HL-60/S4 (cell line): ENCODE data around the gene PKD1L1.
"Not testable (repeated sequence)": the region's sequence is repeated elsewhere in the genome, so short reads cannot be mapped to it uniquely, and the experiment has no call there.

Source experiments
- in situ Hi-C: fragments of 300-500 bp; cut with MboI; formaldehyde crosslinking; loops from 2 replicates; pipeline ENCODE4 v1.14.3; 2022; ENCODE audit warnings: low sequenced_read_pairs

The PKD1L1 gene

GRCh38 chr7:47801423-47801822 lies 146.8 kb downstream of the PKD1L1 start:
- in situ Hi-C loops, result loop anchor here (25.0 kb wide), 1 partner anchor 539 kb away; no protein-coding TSS in a partner anchor

- in situ Hi-C loops, result no loop called here
Observed at GRCh38 chr7:47799524-47799923, 148.7 kb downstream of the PKD1L1 start.

GRCh38 chr7:47796347-47796746 lies 151.9 kb downstream of the PKD1L1 start:
- in situ Hi-C loops, result no loop called here

- in situ Hi-C loops, result no loop called here
Observed at GRCh38 chr7:47795631-47796030, 152.6 kb downstream of the PKD1L1 start.

GRCh38 chr7:47795126-47795525 lies 153.1 kb downstream of the PKD1L1 start:
- in situ Hi-C loops, result not testable (repeated sequence)

GRCh38 chr7:47794016-47794415 lies 154.2 kb downstream of the PKD1L1 start:
- in situ Hi-C loops, result no loop called here

GRCh38 chr7:47793186-47793585 lies 155.1 kb downstream of the PKD1L1 start:
- in situ Hi-C loops, result not testable (repeated sequence)

GRCh38 chr7:47792521-47793121 lies 155.6 kb downstream of the PKD1L1 start:
- in situ Hi-C loops, result no loop called here

GRCh38 chr7:47791682-47792081 lies 156.6 kb downstream of the PKD1L1 start:
- in situ Hi-C loops, result no loop called here

GRCh38 chr7:47788083-47788482 lies 160.2 kb downstream of the PKD1L1 start:
- in situ Hi-C loops, result no loop called here

GRCh38 chr7:47787249-47788069 lies 160.8 kb downstream of the PKD1L1 start:
- in situ Hi-C loops, result no loop called here

- in situ Hi-C loops, result no loop called here
Observed at GRCh38 chr7:47786557-47787248, 161.6 kb downstream of the PKD1L1 start.

GRCh38 chr7:47785923-47786556 lies 162.2 kb downstream of the PKD1L1 start:
- in situ Hi-C loops, result no loop called here

GRCh38 chr7:47783456-47784223 lies 164.6 kb downstream of the PKD1L1 start:
- in situ Hi-C loops, result no loop called here

- in situ Hi-C loops, result no loop called here
Observed at GRCh38 chr7:47782792-47783191, 165.5 kb downstream of the PKD1L1 start.

- in situ Hi-C loops, result no loop called here
Observed at GRCh38 chr7:47782022-47782421, 166.2 kb downstream of the PKD1L1 start.

- in situ Hi-C loops, result no loop called here
Observed at GRCh38 chr7:47780555-47780954, 167.7 kb downstream of the PKD1L1 start.

- in situ Hi-C loops, result no loop called here
Observed at GRCh38 chr7:47779341-47779771, 168.9 kb downstream of the PKD1L1 start.

GRCh38 chr7:47778153-47778661 lies 170.1 kb downstream of the PKD1L1 start:
- in situ Hi-C loops, result no loop called here

- in situ Hi-C loops, result no loop called here
Observed at GRCh38 chr7:47777531-47778152, 170.6 kb downstream of the PKD1L1 start.
